Left renal cortex interstitium (tissue), 4 donors: Measurements from ENCODE around the gene CDH24. TPM values are rescaled to one million over a fixed set of nuclear protein-coding genes. Genes with fewer than 3 reads are reported as not detected.

ENCODE experiments used
- DNase-seq, 4 donors: peaks; one replicate each; pipeline ENCODE4 v3.0.0-alpha.2; 2013; ENCODE audit warnings: low read depth in 4 of 4, low spot score in 2 of 4, missing footprints in 1 of 4
- polyA plus RNA-seq, 4 donors: library from polyadenylated mRNA; unstranded; fragments of 120-200 nt; gene quantifications; one replicate each; pipeline ENCODE4 v1.2.1, GENCODE V29; 2013; ENCODE audit not compliant: insufficient read length in 4 of 4

CDH24 gene
- polyA plus RNA-seq, 4 donors: 13.1 to 46.0 (median 27.1) TPM

DNA sequence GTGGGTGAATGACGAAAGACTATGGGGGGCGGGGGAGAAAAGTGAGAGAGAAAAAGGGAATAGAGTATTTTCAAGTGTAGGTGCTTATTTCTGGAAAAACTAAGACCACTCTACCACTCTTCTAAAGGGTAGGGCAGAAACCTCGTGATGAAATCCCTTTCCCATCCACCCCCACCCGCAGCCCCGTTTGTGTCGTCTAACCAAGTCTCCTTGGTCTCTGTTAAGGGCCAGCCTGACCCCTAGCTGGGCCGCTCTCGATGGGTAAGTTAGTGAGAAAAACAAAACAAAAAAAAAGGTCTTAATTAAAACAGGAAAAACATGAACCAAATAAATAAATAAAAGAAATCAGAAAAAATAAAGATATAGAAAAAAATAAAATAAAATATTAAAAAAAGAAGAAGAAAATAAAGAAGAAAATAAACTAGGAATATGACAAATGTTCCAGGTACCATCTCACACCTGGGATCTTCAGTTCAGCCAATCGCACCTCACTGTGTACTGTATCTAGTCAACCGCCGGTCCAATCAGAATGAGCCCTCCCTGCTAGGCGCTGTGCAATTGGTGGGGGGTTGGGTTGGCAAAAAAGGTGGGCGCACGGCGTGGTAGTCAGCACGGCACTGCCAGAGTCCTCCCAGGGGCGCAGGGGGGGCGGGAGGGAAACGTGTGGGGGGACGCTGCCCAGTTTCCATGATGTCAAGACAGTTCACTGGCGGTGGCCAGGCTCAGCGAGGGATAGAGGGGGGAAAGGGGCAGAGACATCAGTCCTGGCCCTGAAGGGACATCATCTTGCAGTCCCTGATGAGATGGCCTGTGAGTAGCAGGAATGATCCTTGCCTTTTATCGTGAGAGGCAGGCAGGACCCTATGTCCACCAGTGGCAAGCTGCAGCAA is 9.8 kb upstream of the CDH24 start:
- no peak for DNase-seq

- DNase-seq: no peak
Measured at GRCh38 chr14:23066368-23066767, 9.0 kb upstream of the CDH24 start.

- no peak for DNase-seq
Measured at GRCh38 chr14:23063601-23064000, 6.3 kb upstream of the CDH24 start.

DNA sequence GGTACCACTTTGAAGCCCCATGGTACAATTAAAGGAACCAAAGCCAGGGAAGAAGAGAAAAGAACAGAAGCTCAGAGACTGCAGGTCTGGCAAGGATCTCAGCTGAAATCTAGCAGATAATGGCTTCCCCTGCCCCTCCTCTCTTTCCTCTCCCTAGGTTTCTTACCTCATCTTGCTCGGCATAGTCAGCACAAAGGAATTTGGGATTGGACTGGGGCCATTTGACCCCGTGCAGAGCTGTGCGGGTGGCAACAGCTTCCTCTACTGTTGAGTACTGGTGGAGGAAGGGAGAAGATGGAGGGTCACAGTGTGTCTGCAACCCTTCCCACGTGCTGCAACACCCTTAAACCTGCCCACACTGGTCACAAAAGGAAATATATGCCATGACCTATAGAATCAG is 4.7 kb upstream of the CDH24 start:
- no peak for DNase-seq

DNA sequence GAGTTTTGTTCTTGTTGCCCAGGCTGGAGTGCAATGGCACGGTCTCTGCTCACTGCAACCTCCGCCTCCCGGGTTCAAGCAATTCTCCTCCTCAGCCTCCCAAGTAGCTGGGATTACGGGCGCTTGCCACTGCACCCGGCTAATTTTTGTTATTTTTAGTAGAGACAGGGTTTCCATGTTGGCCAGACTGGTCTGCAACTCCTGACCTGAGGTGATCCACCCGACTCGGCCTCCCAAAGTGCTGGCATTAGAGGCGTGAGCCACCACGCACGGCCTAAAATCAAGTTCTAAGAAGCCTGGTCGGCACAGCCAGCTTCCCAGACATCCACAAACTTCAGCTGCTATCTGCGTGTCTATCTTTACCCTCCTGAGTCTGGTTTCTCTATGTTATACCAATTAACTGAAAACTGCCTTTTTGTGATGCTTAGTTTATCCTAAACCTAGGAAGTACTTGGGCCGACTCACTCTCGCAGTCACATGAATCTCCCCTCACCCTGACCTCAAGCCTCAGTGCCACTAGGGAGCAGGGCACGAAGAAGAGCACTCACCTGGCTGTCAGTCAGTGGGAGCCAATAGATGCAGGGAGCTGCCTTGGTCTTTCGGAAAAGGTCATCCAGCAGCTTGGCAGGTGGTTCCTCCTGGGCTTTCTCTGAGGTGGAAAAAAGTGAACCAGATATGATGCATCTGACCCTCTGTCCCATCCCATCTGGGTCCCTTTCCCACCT is 3.4 kb upstream of the CDH24 start:
- DNase-seq: no peak

DNA sequence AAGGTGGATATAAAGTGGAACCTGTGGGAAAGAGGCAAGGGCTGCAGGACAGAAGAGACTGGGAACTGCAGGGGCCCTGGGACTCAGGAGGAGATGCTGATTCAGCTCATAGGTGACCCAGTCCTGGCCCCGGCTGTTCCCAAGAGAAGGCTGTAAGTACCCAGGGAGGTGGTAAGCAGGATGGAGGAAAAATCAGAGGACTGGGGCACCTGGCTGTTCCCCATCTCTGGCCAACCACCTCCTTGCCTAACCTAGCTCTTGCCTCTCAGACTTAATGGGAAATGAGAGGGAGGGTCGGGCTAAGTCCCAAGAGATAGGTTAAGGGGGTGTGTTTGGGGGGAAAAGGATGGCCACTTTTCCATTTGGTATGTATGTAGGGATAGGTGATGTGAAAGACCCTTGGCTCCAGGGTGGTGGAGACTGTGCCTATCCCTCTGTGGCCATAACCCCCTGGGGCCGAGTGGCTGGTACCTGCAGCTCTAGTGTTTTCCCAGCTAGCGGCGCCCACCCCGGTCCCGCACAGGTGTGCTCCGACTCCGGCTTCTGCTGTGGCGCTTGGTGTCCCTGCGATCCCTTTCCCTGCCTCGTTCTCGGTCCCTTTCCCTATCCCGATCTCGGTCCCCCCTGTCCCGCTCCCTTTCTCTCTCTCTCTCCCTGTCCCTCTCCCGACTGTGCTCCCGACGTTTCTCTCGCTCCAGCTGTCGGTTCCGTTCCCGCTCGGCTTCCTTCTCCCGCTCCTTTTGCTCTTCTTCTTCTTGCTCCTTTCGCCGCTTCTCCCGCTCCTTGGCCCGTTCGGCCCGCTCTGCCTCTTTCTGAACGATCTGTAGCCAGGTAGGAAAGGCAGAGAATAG is 1.6 kb upstream of the CDH24 start:
- DNase-seq: no peak

DNA sequence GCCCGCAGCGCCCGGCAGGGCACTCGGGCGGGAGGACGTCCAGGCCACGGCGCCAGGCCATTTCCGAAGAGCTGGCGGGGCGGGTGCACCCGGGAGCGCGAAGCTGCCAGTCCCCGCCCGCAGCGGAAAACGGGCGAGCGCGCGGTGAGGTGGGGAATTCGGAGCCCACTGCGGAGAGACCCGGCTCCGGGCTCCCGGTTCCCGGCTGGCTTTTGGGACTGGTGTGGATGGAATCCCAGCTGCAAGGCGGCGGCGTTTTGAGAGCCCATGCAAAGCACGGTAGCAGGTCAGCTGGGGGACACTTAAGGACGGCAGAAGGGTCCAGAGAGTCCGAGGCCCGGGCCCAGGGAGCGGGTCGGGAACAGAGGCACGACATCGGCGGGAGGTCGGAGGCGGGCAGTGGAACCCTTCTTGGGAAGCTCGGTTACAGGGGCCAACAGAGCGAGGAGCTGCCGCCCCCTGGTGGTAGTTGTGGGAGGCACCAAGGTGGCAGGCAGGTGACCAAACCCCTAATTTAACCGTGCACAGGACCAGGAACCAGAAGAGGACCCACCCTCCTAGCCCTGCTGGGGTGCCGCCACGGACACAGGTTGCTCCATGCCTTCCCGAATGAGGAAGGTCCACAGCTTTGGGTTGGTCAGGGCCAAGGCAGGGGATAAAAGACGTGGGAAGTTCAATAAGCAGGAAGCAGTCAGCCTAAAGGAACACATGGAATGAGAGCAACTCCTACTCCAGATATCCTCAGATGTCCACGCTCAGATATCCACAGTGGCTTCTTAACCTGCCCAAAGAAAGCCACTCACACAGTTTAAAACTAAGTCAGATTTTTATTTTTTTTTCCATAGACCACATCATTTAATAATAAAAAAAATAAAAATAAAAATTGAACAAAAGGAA is 685 bp upstream of the CDH24 start:
- DNase-seq: peak; percentile 77 to 88 (median 82)

DNA sequence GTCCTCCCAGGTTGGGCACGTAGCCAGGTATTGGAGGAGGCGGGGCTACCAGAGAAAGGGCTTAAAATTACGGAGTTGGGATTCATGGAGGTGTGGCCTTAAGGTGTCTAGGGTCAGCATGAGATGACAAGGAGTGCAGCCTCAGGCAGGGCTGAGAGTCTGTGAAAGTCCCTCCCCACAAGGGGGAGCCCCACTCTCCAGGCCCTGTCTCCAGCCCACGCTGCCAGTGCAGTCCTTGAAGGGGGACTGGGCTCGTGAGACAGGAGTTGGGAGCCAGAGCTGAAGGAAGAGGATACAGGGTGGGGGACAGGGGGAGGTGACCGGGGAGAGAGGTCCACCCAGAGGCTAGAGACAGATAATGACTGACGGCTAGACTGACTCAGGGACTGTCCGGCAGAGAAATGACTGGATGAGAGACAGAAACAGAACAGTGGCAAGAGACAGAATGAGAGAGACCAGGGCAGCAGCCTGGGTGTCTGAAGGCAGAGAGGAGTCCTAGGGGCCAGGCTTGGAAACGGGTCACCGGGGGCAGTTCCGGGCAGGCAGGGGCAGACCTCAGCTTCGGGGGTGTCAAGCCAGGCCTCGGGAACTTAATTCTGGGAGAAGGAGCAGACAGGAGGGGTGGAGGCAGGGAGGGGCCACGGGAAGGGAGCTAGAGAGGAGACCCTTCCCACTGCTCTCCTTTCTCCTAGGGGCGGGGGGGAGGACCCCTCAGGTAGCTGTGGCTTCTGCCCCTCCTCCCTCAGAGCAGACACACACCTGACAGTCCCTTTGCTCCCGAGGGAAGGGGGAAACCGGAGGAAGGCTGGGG is 970 bp downstream of the CDH24 start:
- DNase-seq: no peak

DNA sequence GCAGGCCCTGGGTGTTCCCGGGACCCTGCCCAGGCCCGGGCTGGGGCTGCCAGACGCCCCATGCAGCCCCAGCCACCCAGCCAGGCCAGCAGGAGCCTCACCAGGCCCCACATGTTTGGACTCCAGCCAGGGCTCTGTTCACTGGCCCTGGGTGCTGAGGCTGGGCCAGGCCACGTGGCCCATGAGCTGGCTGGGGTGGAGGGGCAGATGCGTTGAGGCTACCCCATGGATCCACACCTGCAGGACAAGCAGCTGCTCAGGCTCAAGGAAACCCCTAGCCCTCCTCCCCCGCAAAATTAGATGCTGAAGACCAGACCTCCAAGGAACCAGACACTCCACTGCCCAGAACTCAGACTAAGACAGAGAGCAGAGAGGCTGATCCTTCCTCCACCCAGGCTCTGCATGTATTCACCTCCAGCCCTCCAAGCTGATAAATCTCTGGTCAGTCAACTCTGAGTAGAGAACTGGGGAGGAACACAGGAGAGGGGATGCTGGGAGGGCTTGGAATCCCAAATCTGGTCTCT is 1.6 kb downstream of the CDH24 start:
- DNase-seq: no peak

- no peak for DNase-seq
Measured at GRCh38 chr14:23055147-23055550, 2.2 kb downstream of the CDH24 start.

DNA sequence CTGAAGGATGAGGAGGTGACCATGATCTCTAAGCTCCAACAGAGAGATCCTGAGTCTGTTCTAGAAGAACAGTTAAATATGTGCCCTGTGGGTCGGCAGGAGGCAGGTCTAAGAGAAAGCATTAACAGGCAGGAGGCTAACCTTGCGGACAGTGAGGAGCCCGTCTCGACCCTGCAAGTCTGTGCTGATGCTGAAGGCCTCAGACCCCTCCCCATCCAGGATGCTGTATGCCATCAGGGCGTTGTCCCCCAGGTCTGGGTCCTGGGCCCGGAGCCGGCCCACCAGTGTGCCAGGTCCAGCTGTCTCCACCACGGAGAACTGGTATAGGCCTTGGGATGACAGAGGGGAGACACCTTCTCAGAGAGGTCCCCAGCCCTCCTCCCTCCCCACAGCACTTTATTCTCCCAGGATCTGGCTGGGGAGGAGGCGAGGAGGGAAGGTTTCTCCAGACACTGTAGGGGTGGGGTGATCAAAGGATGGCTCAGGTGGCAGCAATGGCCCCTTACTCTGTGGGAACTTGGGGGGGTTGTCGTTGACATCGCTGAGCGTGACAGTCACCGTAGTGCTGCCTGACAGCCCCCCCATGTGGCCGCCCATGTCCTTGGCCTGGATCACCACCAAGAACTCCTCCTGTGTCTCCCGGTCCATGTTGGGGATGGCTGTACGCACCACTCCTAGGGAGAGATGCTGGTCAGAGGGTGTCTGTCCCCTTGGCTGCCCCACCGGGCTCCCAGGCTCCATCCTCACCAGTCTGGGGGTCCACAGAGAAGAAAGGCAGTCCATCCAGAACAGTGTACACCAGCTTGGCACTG is 3.1 kb downstream of the CDH24 start:
- DNase-seq: no peak

DNA sequence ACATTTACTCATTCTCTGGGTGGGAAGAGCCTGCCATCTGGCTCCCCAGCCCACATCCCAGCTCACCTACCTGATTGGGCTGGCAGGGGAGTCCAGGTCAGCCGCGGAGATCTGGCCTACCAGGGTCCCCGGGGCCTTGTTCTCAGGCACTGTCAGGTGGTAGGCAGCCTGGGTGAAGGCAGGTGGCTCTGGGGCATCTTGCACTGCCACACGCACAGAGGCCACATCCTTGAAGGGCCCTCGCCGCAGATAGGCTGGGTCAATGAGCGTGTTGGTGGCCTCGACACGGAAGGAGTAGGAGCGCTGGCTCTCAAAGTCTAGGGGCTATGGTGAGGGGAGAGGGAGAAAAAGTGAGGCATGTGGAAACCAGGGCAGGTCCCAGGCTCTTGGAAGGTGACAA is 3.9 kb downstream of the CDH24 start:
- no peak for DNase-seq

- DNase-seq: no peak
Measured at GRCh38 chr14:23052671-23053070, 4.6 kb downstream of the CDH24 start.

DNA sequence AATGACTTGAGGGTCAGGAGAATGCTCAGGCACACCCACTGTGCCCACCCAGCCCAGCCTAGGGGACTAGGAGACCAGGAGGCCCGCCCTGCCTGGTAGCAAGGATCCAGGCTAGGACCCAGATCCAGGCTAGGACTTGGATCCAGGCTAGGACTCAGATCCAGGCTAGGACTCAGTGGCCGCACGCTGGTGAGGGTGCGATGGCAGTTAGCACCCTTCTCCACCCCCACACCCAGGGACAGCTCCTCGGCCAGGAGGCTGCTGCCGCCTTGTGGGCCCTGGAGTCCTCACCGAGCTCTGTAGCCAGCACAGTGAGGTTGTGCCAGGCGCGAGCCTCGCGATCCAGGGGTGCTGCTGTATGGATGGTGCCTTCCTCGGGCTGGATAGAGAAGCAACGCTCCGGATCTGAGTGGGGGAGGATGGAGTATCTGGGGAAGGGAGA is 5.1 kb downstream of the CDH24 start:
- DNase-seq: no peak

DNA sequence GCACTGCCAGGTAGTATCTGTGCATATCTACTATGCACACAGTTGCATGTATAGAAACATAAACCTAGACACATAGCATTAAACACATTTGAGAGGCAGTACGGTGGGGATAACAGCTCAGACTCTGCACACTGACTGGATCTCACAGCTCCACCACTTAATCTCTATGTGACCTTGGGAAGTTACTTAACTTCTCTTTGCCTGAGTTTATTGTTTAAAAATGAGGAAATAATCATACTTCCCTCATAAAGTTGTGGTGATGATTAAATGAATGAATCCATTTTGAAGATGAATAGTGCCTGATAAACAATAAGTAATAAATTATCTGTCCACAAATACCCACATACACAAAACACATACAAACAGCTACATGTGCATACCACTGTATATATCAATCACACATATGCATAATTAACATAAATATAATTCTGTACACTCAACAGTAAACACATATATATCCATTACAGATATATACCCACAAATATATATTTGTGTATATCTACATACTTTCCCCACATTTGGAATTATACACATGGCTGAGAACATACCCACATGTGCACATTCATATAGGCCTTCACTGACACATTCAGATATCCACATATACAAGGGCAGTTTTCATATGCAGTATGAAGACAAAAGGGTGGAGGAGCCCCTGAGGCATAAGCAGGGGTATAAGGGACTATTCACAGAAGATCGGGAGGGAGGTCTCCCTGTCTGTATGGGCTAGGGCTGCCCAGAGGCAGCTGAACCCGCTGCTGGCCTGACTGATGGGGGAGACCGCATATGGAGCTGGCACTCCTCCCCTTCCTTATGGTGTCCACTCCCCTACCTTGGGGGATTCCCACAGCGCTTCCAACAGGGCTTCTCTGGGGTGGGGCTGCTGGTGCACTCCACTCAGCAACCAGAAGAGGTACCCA is 5.9 kb downstream of the CDH24 start:
- DNase-seq: no peak

GRCh38 chr14:23049011-23049410 is 8.3 kb downstream of the CDH24 start:
- DNase-seq: no peak
